Globus pallidus (tissue), 1 donor: ENCODE results near the gene CBX5.
"Not testable (repeated sequence)": the region's sequence is repeated elsewhere in the genome, so short reads cannot be mapped to it uniquely, and the experiment has no call there.

Source experiments
- DNase-seq: peaks from one replicate; pipeline ENCODE4 v3.0.0-alpha.2; 2015; ENCODE audit warnings: low spot score

CBX5 gene

GRCh38 chr12:54265364-54265812 is 14.5 kb downstream of the CBX5 start:
- no peak for DNase-seq

- no peak for DNase-seq
Observed at GRCh38 chr12:54262403-54262925, 17.5 kb downstream of the CBX5 start.

- DNase-seq, result no peak
Observed at GRCh38 chr12:54261815-54262402, 18.0 kb downstream of the CBX5 start.

GRCh38 chr12:54259194-54260011 is 20.5 kb downstream of the CBX5 start:
- DNase-seq, result peak; percentile 92

- peak; percentile 61 for DNase-seq
Observed at GRCh38 chr12:54258201-54258681, 21.7 kb downstream of the CBX5 start.

GRCh38 chr12:54257332-54257731 is 22.6 kb downstream of the CBX5 start:
- no peak for DNase-seq

DNA sequence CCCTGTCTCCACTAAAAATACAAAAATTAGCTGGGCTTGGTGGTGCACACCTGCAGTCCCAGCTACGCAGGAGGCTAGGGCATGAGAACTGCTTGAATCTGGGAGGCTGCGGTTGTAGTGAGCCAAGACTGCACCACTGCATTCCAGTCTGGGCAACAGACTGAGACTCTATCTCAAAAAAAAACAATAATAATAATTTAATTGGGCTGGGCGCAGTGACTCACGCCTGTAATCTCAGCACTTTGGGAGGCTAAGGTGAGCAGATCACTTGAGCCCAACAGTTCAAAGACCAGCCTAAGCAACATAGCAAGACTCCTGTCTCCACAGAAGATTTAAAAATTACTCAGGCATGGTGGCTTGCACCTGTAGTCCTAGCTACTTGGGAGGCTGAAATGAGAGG is 26.7 kb downstream of the CBX5 start:
- DNase-seq, result no peak

- peak; percentile 47 for DNase-seq
Observed at GRCh38 chr12:54251667-54252284, 28.1 kb downstream of the CBX5 start.

DNA sequence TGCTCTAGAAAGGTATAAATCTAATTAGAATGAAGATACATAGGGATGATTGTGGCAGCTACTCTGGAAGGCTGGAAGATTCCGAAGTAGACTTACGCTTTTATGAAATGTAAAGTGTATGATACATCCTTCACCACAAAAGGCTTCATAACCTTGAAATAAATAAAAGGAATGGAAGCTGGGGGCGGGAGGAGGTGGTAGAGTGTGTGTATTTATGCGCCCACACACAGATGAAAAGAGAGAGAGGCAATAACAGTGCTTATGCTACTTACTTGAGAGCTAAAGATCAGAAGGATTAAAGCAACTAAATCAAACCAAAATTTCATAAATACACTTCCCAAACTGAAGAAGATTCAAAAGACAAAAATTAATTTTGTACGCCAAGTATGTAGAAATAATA is 30.4 kb downstream of the CBX5 start:
- no peak for DNase-seq

DNA sequence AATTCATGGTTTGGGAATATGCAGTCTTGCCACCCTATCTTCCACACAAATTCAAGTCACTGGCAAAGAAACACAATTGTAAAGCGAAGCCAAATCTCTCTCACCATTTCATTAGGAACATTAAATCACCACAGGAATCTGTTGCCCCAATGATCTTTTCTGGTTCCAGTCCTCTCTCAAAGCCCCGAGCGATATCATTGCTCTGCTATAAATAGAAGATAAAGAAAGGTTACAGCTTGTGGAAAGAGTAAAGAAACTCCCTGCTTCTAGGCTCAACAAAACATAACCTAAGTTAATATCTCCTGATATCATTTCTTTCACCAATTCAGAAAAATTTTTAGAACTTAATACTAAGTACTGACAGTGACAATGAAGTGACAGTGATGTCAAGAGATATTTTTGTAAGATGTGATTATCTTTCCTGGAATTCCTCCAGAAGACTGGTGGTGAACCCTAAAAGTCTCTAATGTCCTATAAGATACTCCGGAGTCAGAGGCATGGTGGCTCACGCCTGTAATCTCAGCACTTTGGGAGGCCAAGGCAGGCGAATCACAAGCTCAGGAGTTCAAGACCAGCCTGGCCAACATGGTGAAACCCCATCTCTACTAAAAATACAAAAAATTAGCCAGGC is 33.8 kb downstream of the CBX5 start:
- no peak for DNase-seq

GRCh38 chr12:54240971-54241588 is 38.8 kb downstream of the CBX5 start:
- DNase-seq, result no peak

GRCh38 chr12:54240129-54240528 is 39.8 kb downstream of the CBX5 start:
- no peak for DNase-seq

DNA sequence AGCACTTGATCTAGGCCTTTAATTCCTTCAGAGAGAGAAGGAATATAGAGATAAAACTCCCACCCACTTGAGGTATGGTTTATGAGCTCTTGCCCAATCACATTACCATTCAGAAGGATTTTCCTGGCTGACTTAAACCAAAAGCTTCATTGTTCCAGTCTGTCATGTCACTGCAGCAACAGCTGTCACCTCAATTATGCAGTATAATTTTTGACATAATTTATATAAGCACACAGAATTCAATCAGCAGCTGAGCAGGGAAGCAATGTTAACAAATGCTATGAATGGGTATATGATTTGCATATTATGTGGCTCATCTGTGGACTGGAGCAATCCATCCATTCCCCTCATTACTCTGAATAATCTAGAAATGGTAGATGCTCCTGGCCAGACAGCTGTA is 40.3 kb downstream of the CBX5 start:
- no peak for DNase-seq

DNA sequence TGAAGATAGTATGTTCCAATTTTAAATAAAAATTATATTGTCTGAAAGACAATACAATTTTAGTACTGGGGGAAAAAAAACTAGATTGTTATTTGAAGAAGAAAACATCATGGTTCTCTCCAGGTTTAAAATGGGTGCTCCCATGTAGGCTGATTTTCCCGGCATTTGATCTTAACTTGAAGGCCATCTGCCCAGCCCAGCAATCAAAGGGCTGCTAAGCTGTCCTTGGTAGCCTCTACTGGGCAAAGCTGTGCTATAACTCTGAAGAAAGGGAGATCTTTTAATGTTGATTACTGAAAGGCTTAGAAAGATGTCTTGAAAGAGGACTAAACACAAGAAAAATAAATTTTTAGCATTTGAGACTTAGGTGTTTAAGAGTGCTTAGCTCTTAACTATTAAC is 41.4 kb downstream of the CBX5 start:
- DNase-seq, result no peak

DNA sequence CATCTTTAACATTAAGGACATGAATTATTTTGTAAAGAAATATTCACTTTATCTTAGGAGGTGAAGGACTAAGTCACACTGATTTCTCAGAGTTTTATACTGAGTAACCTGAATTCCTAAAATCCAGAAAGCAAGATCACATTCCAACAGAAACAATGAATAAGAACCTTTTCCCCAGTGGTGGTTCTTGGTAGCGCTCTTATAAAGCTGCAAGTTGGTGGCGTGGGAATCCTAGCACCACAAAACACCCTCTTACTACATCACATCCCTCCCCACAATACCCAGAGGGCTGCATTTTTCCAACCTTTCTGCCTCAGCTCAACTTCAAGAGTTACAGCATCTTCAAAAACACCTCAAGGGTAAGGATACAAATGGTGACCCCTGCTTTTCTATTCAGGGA is 47.1 kb downstream of the CBX5 start:
- DNase-seq, result no peak

DNA sequence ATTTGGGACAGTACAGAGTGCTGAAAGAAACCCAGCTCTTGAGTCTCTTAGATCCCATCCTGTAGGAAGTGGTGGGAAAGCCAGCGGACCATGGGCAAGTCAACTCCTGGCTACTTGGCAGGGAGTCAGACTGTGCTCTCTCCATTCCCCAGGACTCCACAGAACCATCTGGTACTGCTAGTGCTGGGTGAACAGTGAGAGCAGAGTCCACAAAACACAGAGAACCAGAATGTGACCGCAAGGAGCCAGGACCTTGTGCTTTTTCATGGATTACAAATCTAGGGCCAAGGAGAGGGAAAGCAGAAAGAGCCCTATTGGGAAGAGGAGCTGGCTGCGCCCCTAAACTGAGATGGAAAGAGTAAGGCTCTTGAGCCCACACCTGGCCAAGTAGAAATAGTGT is 48.7 kb downstream of the CBX5 start:
- not testable (repeated sequence) for DNase-seq

GRCh38 chr12:54230555-54230954 is 49.4 kb downstream of the CBX5 start:
- no peak for DNase-seq

DNA sequence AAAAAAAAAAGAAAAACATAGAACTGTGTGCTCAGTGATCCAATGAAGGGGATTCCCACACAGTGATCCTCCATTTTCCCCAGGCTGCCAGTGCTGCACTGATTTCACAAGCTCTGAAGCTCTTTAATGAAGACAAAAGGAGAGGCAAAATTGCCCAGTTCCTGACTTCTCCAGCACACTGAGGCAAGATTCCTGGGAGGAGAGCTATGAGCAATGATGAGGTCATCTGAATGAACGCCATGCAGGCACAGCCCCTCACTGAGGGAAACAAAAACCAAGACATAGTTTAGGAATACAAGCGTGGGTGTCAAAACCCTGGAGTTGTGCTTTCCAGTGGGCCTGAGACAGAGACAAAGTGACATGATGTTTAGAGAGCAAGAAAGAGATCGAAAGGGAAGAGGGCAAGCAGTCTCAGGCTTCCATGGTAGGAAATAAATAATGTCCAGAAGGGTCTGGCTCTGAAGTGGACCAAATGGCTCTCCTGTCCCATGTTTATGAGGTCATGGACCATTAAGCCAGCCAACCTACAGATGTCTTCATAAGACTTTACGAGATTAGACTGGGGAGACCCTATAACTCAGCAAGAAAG is 50.2 kb downstream of the CBX5 start:
- no peak for DNase-seq

GRCh38 chr12:54228471-54228870 is 51.5 kb downstream of the CBX5 start:
- DNase-seq, result no peak

GRCh38 chr12:54227927-54228326 is 52.0 kb downstream of the CBX5 start:
- not testable (repeated sequence) for DNase-seq

DNA sequence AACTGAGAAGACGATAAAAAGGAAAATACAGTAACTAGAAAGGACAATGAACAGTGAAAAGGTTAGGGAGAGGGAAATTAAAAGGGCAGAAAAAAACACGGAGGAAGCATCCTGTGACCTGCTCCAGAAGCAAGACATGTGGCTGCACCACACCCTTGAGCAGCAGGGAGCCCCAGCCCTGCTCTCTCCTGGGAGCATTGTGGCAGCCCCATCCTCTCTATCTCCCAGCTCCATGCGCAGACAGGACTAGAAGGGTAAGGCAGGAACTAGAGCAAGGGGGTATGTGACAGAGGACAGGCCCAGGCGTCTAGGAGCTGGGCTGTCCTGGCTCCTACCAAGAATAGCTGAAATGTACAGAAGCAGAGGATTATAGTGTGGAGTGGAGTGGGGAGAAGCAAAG is 52.5 kb downstream of the CBX5 start:
- no peak for DNase-seq

- DNase-seq, result no peak
Observed at GRCh38 chr12:54225666-54226065, 54.3 kb downstream of the CBX5 start.
